DOHH2 (cell line): ENCODE results near the gene SMAP2.

ENCODE experiments used
- H3F3A ChIP-seq: fragments of 200-600 bp; sonication (generic), shearing (Covaris generic); 2 replicates; pipeline ENCODE4 v1.6.0; 2016; ENCODE audit warnings: antibody characterized with exemption, mild to moderate bottlenecking; ENCODE audit not compliant: control insufficient read depth, insufficient read depth
- H3K27ac ChIP-seq: fragments of 200-600 bp; sonication (generic); 2 replicates; pipeline ENCODE4 v1.5.1; 2014; ENCODE audit warnings: low read depth, mild to moderate bottlenecking, low read length, moderate library complexity
- H3K27me3 ChIP-seq: fragments of 200-600 bp; sonication (generic); 2 replicates; pipeline ENCODE4 v1.6.1; 2014; ENCODE audit warnings: mild to moderate bottlenecking, low read length, mixed read lengths; ENCODE audit not compliant: control insufficient read depth
- H3K36me3 ChIP-seq: fragments of 200-600 bp; sonication (generic); 2 replicates; pipeline ENCODE4 v1.6.1; 2014; ENCODE audit warnings: mild to moderate bottlenecking, low read length, moderate library complexity, mixed read lengths; ENCODE audit not compliant: control insufficient read depth
- H3K4me1 ChIP-seq: fragments of 200-600 bp; sonication (generic); 2 replicates; pipeline ENCODE4 v1.6.1; 2014; ENCODE audit warnings: mild to moderate bottlenecking, low read length, mixed read lengths; ENCODE audit not compliant: control insufficient read depth
- H3K4me2 ChIP-seq: fragments of 200-600 bp; sonication (generic); 2 replicates; pipeline ENCODE4 v1.6.0; 2014; ENCODE audit warnings: mild to moderate bottlenecking, low read length, moderate library complexity
- H3K4me3 ChIP-seq: fragments of 200-600 bp; sonication (generic); 2 replicates; pipeline ENCODE4 v1.5.1; 2014; ENCODE audit warnings: mild to moderate bottlenecking, low read length, mixed read lengths
- H3K79me2 ChIP-seq: fragments of 200-600 bp; sonication (generic); 2 replicates; pipeline ENCODE4 v1.6.1; 2014; ENCODE audit warnings: mild to moderate bottlenecking, low read length, mixed read lengths; ENCODE audit not compliant: control insufficient read depth
- H3K9me2 ChIP-seq: fragments of 200-600 bp; sonication (generic); replicated peaks from 2 replicates; pipeline ENCODE4 v1.6.1; 2014; ENCODE audit warnings: mild to moderate bottlenecking, low read length, mixed read lengths; ENCODE audit not compliant: control insufficient read depth
- H3K9me3 ChIP-seq: fragments of 200-600 bp; sonication (generic); 2 replicates; pipeline ENCODE4 v1.6.1; 2014; ENCODE audit warnings: antibody characterized with exemption, low read length, mixed read lengths; ENCODE audit not compliant: control insufficient read depth, insufficient read depth
- H4K20me1 ChIP-seq: fragments of 200-600 bp; sonication (generic); 2 replicates; pipeline ENCODE4 v1.6.0; 2014; ENCODE audit warnings: low read depth, mild to moderate bottlenecking, antibody characterized with exemption, low read length, moderate library complexity; ENCODE audit not compliant: control insufficient read depth, insufficient read depth
- CTCF ChIP-seq: fragments of 200-600 bp; sonication (generic); IDR thresholded peaks from one replicate; pipeline ENCODE4 v1.5.1; 2014; ENCODE audit warnings: antibody characterized with exemption, mild to moderate bottlenecking, low read depth, low read length; ENCODE audit not compliant: poor library complexity, severe bottlenecking
- EZH2phosphoT487 ChIP-seq: fragments of 200-600 bp; sonication (generic); IDR thresholded peaks from 2 replicates; pipeline ENCODE4 v1.6.1; 2017; ENCODE audit warnings: borderline replicate concordance, mild to moderate bottlenecking, antibody characterized with exemption, low read length, moderate library complexity, mixed read lengths

Gene SMAP2

GRCh38 chr1:40404670-40405462 is 31.3 kb downstream of the SMAP2 start:
- no peak overlapping the region for H3K4me3 ChIP-seq
- 0 out of 2 replicates have a peak, but pooled peaks cover 3% of the 10 kb centered on the region for H3F3A ChIP-seq
- no peaks in the 10 kb centered on the region for H3K9me2 ChIP-seq
- no peak overlapping the region; the same call in 1 of the 2 replicates for H3K4me2 ChIP-seq
- peaks cover 32% of the 10 kb centered on the region for H3K4me1 ChIP-seq
- H3K79me2 ChIP-seq = peaks cover 69% of the 10 kb centered on the region
- no peak for TF ChIP-seq EZH2phosphoT487
- peak; percentile 83 for TF ChIP-seq CTCF
- peaks cover 12% of the 10 kb centered on the region; the same call in 1 of the 2 replicates for H4K20me1 ChIP-seq
- no peaks in the 10 kb centered on the region for H3K9me3 ChIP-seq
- no peak overlapping the region for H3K27ac ChIP-seq
- no peaks in the 10 kb centered on the region for H3K27me3 ChIP-seq
- H3K36me3 ChIP-seq = peaks cover 32% of the 10 kb centered on the region

GRCh38 chr1:40405812-40406211 is 32.3 kb downstream of the SMAP2 start:
- Histone ChIP-seq H3K27ac (no peak overlapping the region), H3K36me3 (peaks cover 38% of the 10 kb centered on the region), H3F3A (no peaks in the 10 kb centered on the region), H3K27me3 (no peaks in the 10 kb centered on the region), H3K9me2 (no peaks in the 10 kb centered on the region), H3K79me2 (peaks cover 60% of the 10 kb centered on the region), H4K20me1 (peaks cover 9% of the 10 kb centered on the region; the same call in 1 of the 2 replicates), H3K9me3 (no peaks in the 10 kb centered on the region), H3K4me1 (peaks cover 22% of the 10 kb centered on the region), H3K4me3 (no peak overlapping the region), H3K4me2 (no peak overlapping the region)
- TF ChIP-seq EZH2phosphoT487 = no peak
- no peak for TF ChIP-seq CTCF

GRCh38 chr1:40407453-40407852 is 33.9 kb downstream of the SMAP2 start:
- H3K9me2 ChIP-seq = no peaks in the 10 kb centered on the region
- H3F3A ChIP-seq = no peaks in the 10 kb centered on the region
- H3K27me3 ChIP-seq = no peaks in the 10 kb centered on the region
- no peak overlapping the region for H3K27ac ChIP-seq
- H3K9me3 ChIP-seq = no peaks in the 10 kb centered on the region
- peaks cover 43% of the 10 kb centered on the region for H3K79me2 ChIP-seq
- TF ChIP-seq EZH2phosphoT487 (no peak), CTCF (no peak)
- peaks cover 4% of the 10 kb centered on the region; the same call in 1 of the 2 replicates for H4K20me1 ChIP-seq
- H3K4me2 ChIP-seq = no peak overlapping the region
- H3K4me1 ChIP-seq = peaks cover 9% of the 10 kb centered on the region
- peaks cover 43% of the 10 kb centered on the region for H3K36me3 ChIP-seq
- no peak overlapping the region for H3K4me3 ChIP-seq
